Astrocyte (in vitro differentiated cells and primary cell): ENCODE results near the gene FRMD3. TPM values are rescaled to one million over a fixed set of nuclear protein-coding genes. Genes with fewer than 3 reads are reported as not detected.

Source experiments
- DNase-seq: peaks from one replicate; pipeline ENCODE4 v3.0.0-alpha.2; 2010; ENCODE audit warnings: low read depth
- FAIRE-seq: peaks from 2 replicates; lab custom pipeline; 2011; peaks lifted over from hg19 to GRCh38; lab: Jason Lieb, UNC
- H2AFZ ChIP-seq: 2 replicates; pipeline ENCODE4 v1.6.0; 2012; ENCODE audit warnings: low read depth, low read length, inconsistent platforms
- H3K27ac ChIP-seq: 2 replicates; pipeline ENCODE4 v1.5.1; 2011; ENCODE audit warnings: low read depth, low read length, inconsistent platforms
- H3K27me3 ChIP-seq: 2 replicates; pipeline ENCODE4 v1.6.0; 2011; ENCODE audit warnings: low read length, inconsistent platforms; ENCODE audit not compliant: insufficient read depth
- H3K36me3 ChIP-seq: 2 replicates; pipeline ENCODE4 v1.5.1; 2011; ENCODE audit warnings: low read length, inconsistent platforms; ENCODE audit not compliant: insufficient read depth
- H3K4me1 ChIP-seq: 2 replicates; pipeline ENCODE4 v1.5.1; 2011; ENCODE audit warnings: low read length, inconsistent platforms; ENCODE audit not compliant: insufficient read depth
- H3K4me2 ChIP-seq: 2 replicates; pipeline ENCODE4 v1.6.0; 2012; ENCODE audit warnings: low read length, inconsistent platforms
- H3K4me3 ChIP-seq: 2 replicates; pipeline ENCODE4 v1.5.1; 2011; ENCODE audit warnings: low read depth, mild to moderate bottlenecking, low read length, inconsistent platforms; ENCODE audit not compliant: insufficient read depth
- H3K79me2 ChIP-seq: 2 replicates; pipeline ENCODE4 v1.6.0; 2012; ENCODE audit warnings: mild to moderate bottlenecking, low read length, inconsistent platforms; ENCODE audit not compliant: insufficient read depth
- H3K9ac ChIP-seq: 2 replicates; pipeline ENCODE4 v1.6.0; 2012; ENCODE audit warnings: mild to moderate bottlenecking, low read length, inconsistent platforms
- H3K9me3 ChIP-seq: 2 replicates; pipeline ENCODE4 v1.5.1; 2012; ENCODE audit warnings: low read depth, mild to moderate bottlenecking, low read length, inconsistent platforms; ENCODE audit not compliant: insufficient read depth
- H4K20me1 ChIP-seq: 2 replicates; pipeline ENCODE4 v1.6.0; 2012; ENCODE audit warnings: low read length, inconsistent platforms; ENCODE audit not compliant: insufficient read depth
- H3K27ac Mint-ChIP-seq: one replicate; pipeline ENCODE4 v1.8.0; 2021; ENCODE audit warnings: mild to moderate bottlenecking, mixed read lengths; ENCODE audit not compliant: unreplicated experiment
- H3K27me3 Mint-ChIP-seq: one replicate; pipeline ENCODE4 v1.8.0; 2021; ENCODE audit warnings: low read depth, mixed read lengths; ENCODE audit not compliant: unreplicated experiment
- H3K36me3 Mint-ChIP-seq: one replicate; pipeline ENCODE4 v1.8.0; 2021; ENCODE audit warnings: low read depth, mixed read lengths; ENCODE audit not compliant: unreplicated experiment
- H3K4me1 Mint-ChIP-seq: one replicate; pipeline ENCODE4 v1.8.0; 2021; ENCODE audit warnings: low read depth, mixed read lengths; ENCODE audit not compliant: unreplicated experiment
- H3K4me3 Mint-ChIP-seq: one replicate; pipeline ENCODE4 v1.8.0; 2021; ENCODE audit warnings: mild to moderate bottlenecking, moderate library complexity, mixed read lengths; ENCODE audit not compliant: unreplicated experiment
- H3K9me3 Mint-ChIP-seq: one replicate; pipeline ENCODE4 v1.8.0; 2021; ENCODE audit warnings: mild to moderate bottlenecking, mixed read lengths; ENCODE audit not compliant: unreplicated experiment
- CTCF ChIP-seq: IDR thresholded peaks from 2 replicates; pipeline ENCODE4 v1.5.1; 2011; ENCODE audit warnings: low read depth, mild to moderate bottlenecking, inconsistent platforms, low read length, moderate library complexity; ENCODE audit not compliant: insufficient read depth
- EZH2 ChIP-seq: IDR thresholded peaks from 2 replicates; pipeline ENCODE4 v1.6.1; 2012; ENCODE audit warnings: mild to moderate bottlenecking, low read length, inconsistent platforms; ENCODE audit not compliant: insufficient read depth
- total RNA-seq: library from RNA; stranded (reverse); gene quantifications from 2 replicates; pipeline ENCODE4 v1.2.1, GENCODE V29; 2021

FRMD3 gene
- total RNA-seq, 1 donor from 2014 or later, result 0.39 TPM

GRCh38 chr9:83449166-83449565 is 89.0 kb downstream of the FRMD3 start:
- no peaks in the 10 kb centered on the region for H4K20me1 ChIP-seq
- Mint-ChIP-seq H3K27ac (no peak overlapping the region), H3K27me3 (peaks cover 1% of the 10 kb centered on the region), H3K4me1 (no peaks in the 10 kb centered on the region), H3K4me3 (no peak overlapping the region), H3K9me3 (no peaks in the 10 kb centered on the region), H3K36me3 (no peaks in the 10 kb centered on the region)
- TF ChIP-seq EZH2 (no peak), CTCF (no peak)
- DNase-seq (no peak), FAIRE-seq (no peak)
- H3K36me3 ChIP-seq, result no peaks in the 10 kb centered on the region
- no peak overlapping the region for H3K27ac ChIP-seq
- H3K4me3 ChIP-seq, result no peak overlapping the region
- H2AFZ ChIP-seq, result no peak overlapping the region
- H3K4me1 ChIP-seq, result no peaks in the 10 kb centered on the region
- no peak overlapping the region for H3K9ac ChIP-seq
- H3K79me2 ChIP-seq, result no peaks in the 10 kb centered on the region
- no peaks in the 10 kb centered on the region for H3K9me3 ChIP-seq
- H3K4me2 ChIP-seq, result no peak overlapping the region
- H3K27me3 ChIP-seq, result no peaks in the 10 kb centered on the region

GRCh38 chr9:83448626-83449025 is 89.6 kb downstream of the FRMD3 start:
- Histone ChIP-seq H3K9ac (no peak overlapping the region), H4K20me1 (no peaks in the 10 kb centered on the region), H3K4me3 (no peak overlapping the region), H3K27me3 (no peaks in the 10 kb centered on the region), H3K4me2 (no peak overlapping the region), H3K27ac (no peak overlapping the region), H2AFZ (no peak overlapping the region), H3K79me2 (no peaks in the 10 kb centered on the region), H3K9me3 (no peaks in the 10 kb centered on the region), H3K4me1 (no peaks in the 10 kb centered on the region), H3K36me3 (no peaks in the 10 kb centered on the region)
- H3K4me3 Mint-ChIP-seq, result no peak overlapping the region
- FAIRE-seq (no peak), DNase-seq (no peak)
- H3K36me3 Mint-ChIP-seq, result no peaks in the 10 kb centered on the region
- TF ChIP-seq EZH2 (no peak), CTCF (no peak)
- no peak overlapping the region for H3K27ac Mint-ChIP-seq
- no peaks in the 10 kb centered on the region for H3K9me3 Mint-ChIP-seq
- H3K4me1 Mint-ChIP-seq, result no peaks in the 10 kb centered on the region
- peaks cover 1% of the 10 kb centered on the region for H3K27me3 Mint-ChIP-seq

- Histone ChIP-seq H3K9ac (no peak overlapping the region), H4K20me1 (no peaks in the 10 kb centered on the region), H3K4me2 (no peak overlapping the region), H2AFZ (no peak overlapping the region), H3K9me3 (no peaks in the 10 kb centered on the region), H3K4me1 (no peaks in the 10 kb centered on the region), H3K27ac (no peak overlapping the region), H3K27me3 (no peaks in the 10 kb centered on the region), H3K4me3 (no peak overlapping the region), H3K79me2 (no peaks in the 10 kb centered on the region), H3K36me3 (no peaks in the 10 kb centered on the region)
- TF ChIP-seq CTCF (no peak), EZH2 (no peak)
- DNase-seq (no peak), FAIRE-seq (no peak)
- H3K4me1 Mint-ChIP-seq, result no peaks in the 10 kb centered on the region
- H3K4me3 Mint-ChIP-seq, result no peak overlapping the region
- no peaks in the 10 kb centered on the region for H3K9me3 Mint-ChIP-seq
- peaks cover 1% of the 10 kb centered on the region for H3K27me3 Mint-ChIP-seq
- H3K36me3 Mint-ChIP-seq, result no peaks in the 10 kb centered on the region
- H3K27ac Mint-ChIP-seq, result no peak overlapping the region
These were observed 90.8 kb downstream of the FRMD3 start for GRCh38 chr9:83447351-83447750.
